ENCODE data around the gene PDGFRB. TPM values are rescaled to one million over a fixed set of nuclear protein-coding genes. Genes with fewer than 3 reads are reported as not detected.

PDGFRB gene
- total and polyA plus RNA-seq, 2 of the 8 experiments (the other 6 are each of a cell fraction or from before 2014, with no cell fraction given) = 4.2 to 13.7 TPM

- no peak for TF ChIP-seq RNF2 (IDR thresholded peaks at IDR 0.05; ENCODE audit: borderline replicate concordance, low read depth, low read length, missing control alignments, poor library complexity, severe bottlenecking)
- TF ChIP-seq SP2 (IDR thresholded peaks at IDR 0.05; ENCODE audit: low read length) = no peak
- TF ChIP-seq EZH2 (IDR thresholded peaks at IDR 0.05; ENCODE audit: low read depth, low read length, severe bottlenecking) = no peak
- TF ChIP-seq HDAC2 (IDR thresholded peaks at IDR 0.05; ENCODE audit: borderline replicate concordance in 1 of 2, low read depth in 2 of 2, low read length in 2 of 2) = no peak
- TF ChIP-seq BACH1 (IDR thresholded peaks at IDR 0.05; ENCODE audit: low read length) = no peak
- TF ChIP-seq POLR2AphosphoS5 (IDR thresholded peaks at IDR 0.05; ENCODE audit: low read depth, low read length) = no peak
- no peak for TF ChIP-seq CREB1 (IDR thresholded peaks at IDR 0.05)
- no peak for TF ChIP-seq ASH2L (IDR thresholded peaks at IDR 0.05; ENCODE audit: low read length)
- no peak for TF ChIP-seq BCL11A (IDR thresholded peaks at IDR 0.05; ENCODE audit: low read depth in 2 of 2, low read length in 2 of 2)
- no peak for TF ChIP-seq SP4 (IDR thresholded peaks at IDR 0.05; ENCODE audit: low read length)
- no peak for TF ChIP-seq CTCF (IDR thresholded peaks at IDR 0.05; ENCODE audit: control extremely low read depth in 1 of 3, insufficient read depth in 1 of 3, low read depth in 1 of 3, low read length in 3 of 3)
- no peak for TF ChIP-seq RXRA (IDR thresholded peaks at IDR 0.05; ENCODE audit: insufficient read depth, low read depth, low read length)
- H3K79me2 ChIP-seq (ENCODE audit: control insufficient read depth in 1 of 2, insufficient read depth in 2 of 2, low read length in 2 of 2) = no peaks in the 10 kb centered on the region
- peak overlapping the region; percentile 20; the same call in 1 of the 2 replicates for H2AK5ac ChIP-seq (ENCODE audit: low read depth, low read length)
- no peak overlapping the region for H2BK15ac ChIP-seq (ENCODE audit: low read length)
- H4K20me1 ChIP-seq (replicated peaks in 1 of 2; ENCODE audit: control insufficient read depth in 1 of 2, insufficient read depth in 2 of 2, low read length in 2 of 2) = no peaks in the 10 kb centered on the region
- peaks cover 4 to 29% (median 21%) of the 10 kb centered on the region in 4 experiments for H3K4me1 ChIP-seq (replicated peaks in 1 of 4; ENCODE audit: control insufficient read depth in 3 of 4, insufficient read depth in 4 of 4, low read length in 3 of 4)
- no peaks in the 10 kb centered on the region; the same call in 1 of the 2 replicates for H3K79me1 ChIP-seq (ENCODE audit: low read depth, low read length)
- POLR2A ChIA-PET (ENCODE audit: partially characterized antibody) = no interaction called here
- no peak overlapping the region for H2BK120ac ChIP-seq (replicated peaks; ENCODE audit: low read depth, low read length)
- H3K23me2 ChIP-seq (ENCODE audit: low read depth, low read length) = no peaks in the 10 kb centered on the region
- H4K91ac ChIP-seq (replicated peaks; ENCODE audit: insufficient read length, low read length) = no peak overlapping the region
- H3K36me3 ChIP-seq (ENCODE audit: control insufficient read depth in 2 of 4, insufficient read depth in 4 of 4, low read length in 3 of 4) = no peaks in the 10 kb centered on the region
- H3K23ac ChIP-seq (ENCODE audit: insufficient read length) = no peak overlapping the region
- no peak overlapping the region for H3K9ac ChIP-seq (replicated peaks in 1 of 4; ENCODE audit: extremely low read depth in 1 of 4, low read depth in 3 of 4, low read length in 3 of 4)
- H3K27ac ChIP-seq (ENCODE audit: low read depth, low read length) = no peak overlapping the region
- no peaks in the 10 kb centered on the region for H3K9me3 ChIP-seq (ENCODE audit: insufficient read depth in 2 of 2, low read depth in 1 of 2, low read length in 1 of 2)
- no peak overlapping the region for H2BK5ac ChIP-seq (ENCODE audit: low read depth, low read length)
- CTCF ChIA-PET (ENCODE audit: partially characterized antibody) = interaction anchor here (0.9 to 13.1 kb wide), 6 partner anchors 12 to 113 kb away, joined by 3 to 188 read pairs (median 6); partner anchors contain the start of gene PDGFRB
- peak overlapping the region; percentile 51; the same call in 1 of the 2 replicates for H3K18ac ChIP-seq (ENCODE audit: extremely low read depth, low read length)
- DNase-seq (ENCODE audit: low read depth in 1 of 2, low spot score in 2 of 2) (no peak), FAIRE-seq (no peak)
- no peaks in the 10 kb centered on the region; a peak in 1 of 7 replicates for H3K27me3 ChIP-seq (replicated peaks in 1 of 4; ENCODE audit: control insufficient read depth in 3 of 4, extremely low read depth in 1 of 4, insufficient read depth in 3 of 4, low read length in 3 of 4)
- 0 out of 2 replicates have a peak overlapping the region, but pooled peaks have one; percentile 71 for H2BK12ac ChIP-seq (ENCODE audit: low read depth, low read length)
- H3K4ac ChIP-seq (replicated peaks; ENCODE audit: insufficient read length, low read depth, low read length) = no peak overlapping the region
- H4K5ac ChIP-seq (ENCODE audit: insufficient read length, low read depth, low read length) = no peak overlapping the region
- no peak overlapping the region for H3K14ac ChIP-seq (ENCODE audit: insufficient read length)
- no peak overlapping the region for H3K4me3 ChIP-seq (ENCODE audit: extremely low read depth in 1 of 4, insufficient read depth in 2 of 4, low read depth in 3 of 4, low read length in 4 of 4)
- H2AFZ ChIP-seq (ENCODE audit: low read length) = no peak overlapping the region
- no peak overlapping the region for H3K4me2 ChIP-seq (ENCODE audit: insufficient read depth in 1 of 2, low read depth in 2 of 2, low read length in 2 of 2)
- H3K56ac ChIP-seq (replicated peaks; ENCODE audit: insufficient read length, low read depth, low read length) = no peak overlapping the region
- WGBS, 2 experiments (ENCODE audit: extremely low coverage in 1 of 2, insufficient coverage in 1 of 2, insufficient read length in 1 of 2, insufficient replicate concordance in 2 of 2, low coverage in 1 of 2, low lambda C conversion rate in 2 of 2, missing lambda C conversion rate in 1 of 2) = 88% methylated on average over 4 of the region's 4 CpGs; no CpG with 5 or more reads in 1 of the 2 experiments
- no peak overlapping the region for H2BK20ac ChIP-seq (ENCODE audit: low read length)
- H4K8ac ChIP-seq (ENCODE audit: extremely low read depth, insufficient read depth, low read length) = no peak overlapping the region
Observed at GRCh38 chr5:150142959-150143349, 12.7 kb downstream of the PDGFRB start.

All from H1 (cell line).